Mammary epithelial cell (primary cell): ENCODE results near the gene IGF2.

ENCODE experiments used
- EZH2 ChIP-seq: IDR thresholded peaks from 2 replicates; pipeline ENCODE4 v1.6.1; 2012; ENCODE audit warnings: low read length, inconsistent platforms, borderline replicate concordance
- TF ChIP-seq, protein P1 (sequence below), 2 donors: IDR thresholded peaks in 1 of 2; conservative IDR thresholded peaks in 1 of 2; 2 replicates each; pipeline ENCODE4 v1.5.1; 2011 to 2012; ENCODE audit warnings: inconsistent platforms in 2 of 2, low read length in 2 of 2, mild to moderate bottlenecking in 2 of 2, control low read depth in 1 of 2, low read depth in 1 of 2; ENCODE audit not compliant: insufficient read depth in 1 of 2; ENCODE audit errors: extremely low read depth in 1 of 2

DNA sequence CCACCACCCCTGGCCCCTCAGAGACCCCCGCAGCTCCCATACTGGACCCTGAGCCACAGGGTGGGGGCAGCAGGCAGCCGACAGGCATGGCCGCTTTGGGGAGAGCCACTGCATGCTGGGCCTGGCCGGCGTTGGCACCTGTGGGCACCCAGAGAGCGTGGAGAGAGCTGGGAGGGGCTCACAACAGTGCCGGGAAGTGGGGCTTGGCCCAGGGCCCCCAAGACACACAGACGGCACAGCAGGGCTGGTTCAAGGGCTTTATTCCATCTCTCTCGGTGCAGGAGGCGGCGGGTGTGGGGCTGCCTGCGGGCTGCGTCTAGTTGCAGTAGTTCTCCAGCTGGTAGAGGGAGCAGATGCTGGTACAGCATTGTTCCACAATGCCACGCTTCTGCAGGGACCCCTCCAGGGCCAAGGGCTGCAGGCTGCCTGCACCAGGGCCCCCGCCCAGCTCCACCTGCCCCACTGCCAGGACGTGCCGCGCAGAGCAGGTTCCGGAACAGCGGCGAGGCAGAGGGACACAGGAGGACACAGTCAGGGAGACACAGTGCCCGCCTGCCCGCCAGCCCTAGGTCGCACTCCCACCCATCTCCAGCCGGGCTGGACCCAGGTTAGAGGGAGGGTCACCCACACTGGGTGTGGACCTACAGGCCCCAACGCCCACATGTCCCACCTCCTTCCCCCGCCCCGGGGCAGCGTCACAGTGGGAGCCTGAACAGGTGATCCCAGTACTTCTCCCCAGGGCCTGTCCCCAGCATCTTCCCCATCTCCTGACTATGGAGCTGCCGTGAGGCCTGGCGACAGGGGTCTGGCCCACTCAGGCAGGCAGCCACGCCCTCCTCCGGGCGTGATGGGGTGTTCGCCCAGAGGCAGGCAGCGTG lies 20.6 kb upstream of the IGF2 start:
- TF ChIP-seq, protein P1, sequence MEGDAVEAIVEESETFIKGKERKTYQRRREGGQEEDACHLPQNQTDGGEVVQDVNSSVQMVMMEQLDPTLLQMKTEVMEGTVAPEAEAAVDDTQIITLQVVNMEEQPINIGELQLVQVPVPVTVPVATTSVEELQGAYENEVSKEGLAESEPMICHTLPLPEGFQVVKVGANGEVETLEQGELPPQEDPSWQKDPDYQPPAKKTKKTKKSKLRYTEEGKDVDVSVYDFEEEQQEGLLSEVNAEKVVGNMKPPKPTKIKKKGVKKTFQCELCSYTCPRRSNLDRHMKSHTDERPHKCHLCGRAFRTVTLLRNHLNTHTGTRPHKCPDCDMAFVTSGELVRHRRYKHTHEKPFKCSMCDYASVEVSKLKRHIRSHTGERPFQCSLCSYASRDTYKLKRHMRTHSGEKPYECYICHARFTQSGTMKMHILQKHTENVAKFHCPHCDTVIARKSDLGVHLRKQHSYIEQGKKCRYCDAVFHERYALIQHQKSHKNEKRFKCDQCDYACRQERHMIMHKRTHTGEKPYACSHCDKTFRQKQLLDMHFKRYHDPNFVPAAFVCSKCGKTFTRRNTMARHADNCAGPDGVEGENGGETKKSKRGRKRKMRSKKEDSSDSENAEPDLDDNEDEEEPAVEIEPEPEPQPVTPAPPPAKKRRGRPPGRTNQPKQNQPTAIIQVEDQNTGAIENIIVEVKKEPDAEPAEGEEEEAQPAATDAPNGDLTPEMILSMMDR (conservative IDR thresholded peaks at IDR 0.05 in 1 of 2, IDR thresholded peaks at IDR 0.05 in 1 of 2; ENCODE audit: extremely low read depth in 1 of 2, insufficient read depth in 1 of 2, low read depth in 1 of 2, low read length in 2 of 2): no peak
- no peak for TF ChIP-seq EZH2
